ENCODE data around the gene KCNT2.

The KCNT2 gene

DNA sequence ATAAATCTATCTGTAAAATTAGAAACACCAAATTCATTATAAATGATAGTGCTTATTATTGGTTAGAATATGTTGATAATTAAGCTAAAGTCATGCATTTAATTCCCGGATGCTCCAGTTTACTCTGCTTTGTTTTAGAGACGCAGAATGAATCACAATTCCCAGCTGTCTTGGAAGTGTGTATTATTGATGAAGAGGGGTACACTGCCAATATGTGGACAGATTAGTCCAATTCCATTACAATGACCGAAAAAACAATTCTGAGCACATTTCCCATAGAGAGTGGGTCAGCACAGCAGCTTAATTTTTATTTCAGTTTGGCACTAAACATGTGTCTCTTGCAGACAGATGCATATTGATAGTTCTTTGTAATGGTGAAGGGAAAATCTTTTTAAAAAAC, 146.7 kb downstream of the KCNT2 start:
- H3K4me1 ChIP-seq (ENCODE audit: low read length) = no peaks in the 10 kb centered on the region
- no peak overlapping the region for H3K4me3 ChIP-seq (ENCODE audit: low read length)
- H3K4me2 ChIP-seq (ENCODE audit: low read length) = no peak overlapping the region
- H3K9me3 ChIP-seq (ENCODE audit: insufficient read depth, low read length) = no peaks in the 10 kb centered on the region
- H3K79me2 ChIP-seq (ENCODE audit: low read length) = no peaks in the 10 kb centered on the region
- H3K36me3 ChIP-seq (replicated peaks; ENCODE audit: low read depth, low read length) = no peaks in the 10 kb centered on the region
- no peak overlapping the region for H3K9ac ChIP-seq (ENCODE audit: low read length)
- no peaks in the 10 kb centered on the region for H3K27me3 ChIP-seq (ENCODE audit: low read depth, low read length)
- H2AFZ ChIP-seq (ENCODE audit: low read depth, low read length) = no peak overlapping the region
- no peak overlapping the region for H3K27ac ChIP-seq (ENCODE audit: low read length)
- TF ChIP-seq EZH2phosphoT487 (IDR thresholded peaks at IDR 0.05; ENCODE audit: low read depth) = no peak
- TF ChIP-seq, protein P1, sequence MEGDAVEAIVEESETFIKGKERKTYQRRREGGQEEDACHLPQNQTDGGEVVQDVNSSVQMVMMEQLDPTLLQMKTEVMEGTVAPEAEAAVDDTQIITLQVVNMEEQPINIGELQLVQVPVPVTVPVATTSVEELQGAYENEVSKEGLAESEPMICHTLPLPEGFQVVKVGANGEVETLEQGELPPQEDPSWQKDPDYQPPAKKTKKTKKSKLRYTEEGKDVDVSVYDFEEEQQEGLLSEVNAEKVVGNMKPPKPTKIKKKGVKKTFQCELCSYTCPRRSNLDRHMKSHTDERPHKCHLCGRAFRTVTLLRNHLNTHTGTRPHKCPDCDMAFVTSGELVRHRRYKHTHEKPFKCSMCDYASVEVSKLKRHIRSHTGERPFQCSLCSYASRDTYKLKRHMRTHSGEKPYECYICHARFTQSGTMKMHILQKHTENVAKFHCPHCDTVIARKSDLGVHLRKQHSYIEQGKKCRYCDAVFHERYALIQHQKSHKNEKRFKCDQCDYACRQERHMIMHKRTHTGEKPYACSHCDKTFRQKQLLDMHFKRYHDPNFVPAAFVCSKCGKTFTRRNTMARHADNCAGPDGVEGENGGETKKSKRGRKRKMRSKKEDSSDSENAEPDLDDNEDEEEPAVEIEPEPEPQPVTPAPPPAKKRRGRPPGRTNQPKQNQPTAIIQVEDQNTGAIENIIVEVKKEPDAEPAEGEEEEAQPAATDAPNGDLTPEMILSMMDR (IDR thresholded peaks at IDR 0.05; ENCODE audit: low read depth, low read length) = no peak
- no peaks in the 10 kb centered on the region for H4K20me1 ChIP-seq (ENCODE audit: insufficient read depth, low read length)

DNA sequence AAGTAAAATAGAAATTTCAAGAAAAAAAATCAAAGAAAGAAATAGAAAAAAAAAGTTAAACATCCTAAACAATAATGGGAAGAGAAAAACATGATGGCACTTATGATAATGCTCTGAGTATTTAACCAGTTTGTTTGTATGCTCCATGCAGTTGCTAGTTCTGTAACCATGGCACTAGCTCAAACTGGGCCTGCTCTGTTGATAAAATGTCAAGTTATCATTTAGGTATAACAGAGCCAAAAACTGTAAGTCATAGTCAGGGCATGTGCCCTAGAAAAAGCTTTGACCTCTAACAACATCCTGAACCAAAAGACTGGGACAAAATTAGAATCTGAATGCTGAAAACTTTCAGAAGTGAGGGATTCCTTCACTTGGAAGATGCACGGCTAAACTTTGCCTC, 148.9 kb downstream of the KCNT2 start:
- Histone ChIP-seq H2AFZ (ENCODE audit: low read depth, low read length) (no peak overlapping the region), H3K4me3 (ENCODE audit: low read length) (no peak overlapping the region), H3K4me1 (ENCODE audit: low read length) (no peaks in the 10 kb centered on the region), H3K9ac (ENCODE audit: low read length) (no peak overlapping the region), H3K27me3 (ENCODE audit: low read depth, low read length) (no peaks in the 10 kb centered on the region), H3K9me3 (ENCODE audit: insufficient read depth, low read length) (no peaks in the 10 kb centered on the region), H3K27ac (ENCODE audit: low read length) (no peak overlapping the region), H4K20me1 (ENCODE audit: insufficient read depth, low read length) (no peaks in the 10 kb centered on the region), H3K36me3 (replicated peaks; ENCODE audit: low read depth, low read length) (no peaks in the 10 kb centered on the region), H3K79me2 (ENCODE audit: low read length) (no peaks in the 10 kb centered on the region), H3K4me2 (ENCODE audit: low read length) (no peak overlapping the region)
- no peak for TF ChIP-seq EZH2phosphoT487 (IDR thresholded peaks at IDR 0.05; ENCODE audit: low read depth)
- TF ChIP-seq, protein P1 (IDR thresholded peaks at IDR 0.05; ENCODE audit: low read depth, low read length) = no peak

DNA sequence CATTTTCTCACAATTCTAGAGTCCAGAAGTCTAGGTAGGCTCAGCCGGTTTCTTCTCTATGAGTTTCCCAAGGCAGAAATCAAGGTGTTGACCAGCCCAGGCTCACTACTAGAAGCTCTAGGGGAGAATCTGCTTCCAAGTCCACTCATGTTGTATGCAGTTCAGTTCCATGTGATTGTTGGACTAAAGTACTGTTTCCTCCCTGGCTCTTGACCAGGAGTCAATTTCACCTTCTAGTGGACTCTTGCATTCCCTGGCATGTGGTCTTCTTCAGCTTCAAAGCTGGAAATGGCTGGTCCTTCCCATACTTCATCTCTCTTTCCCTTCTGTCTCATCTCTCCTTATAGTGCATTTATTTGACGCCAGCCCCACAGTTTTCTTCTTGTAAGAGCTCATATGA, 153.4 kb downstream of the KCNT2 start:
- no peak for TF ChIP-seq EZH2phosphoT487 (IDR thresholded peaks at IDR 0.05; ENCODE audit: low read depth)
- TF ChIP-seq, protein P1 (IDR thresholded peaks at IDR 0.05; ENCODE audit: low read depth, low read length) = no peak
- Histone ChIP-seq H3K9ac (ENCODE audit: low read length) (no peak overlapping the region), H3K27ac (ENCODE audit: low read length) (no peak overlapping the region), H3K79me2 (ENCODE audit: low read length) (no peaks in the 10 kb centered on the region), H3K4me3 (ENCODE audit: low read length) (no peak overlapping the region), H3K36me3 (replicated peaks; ENCODE audit: low read depth, low read length) (no peaks in the 10 kb centered on the region), H3K4me2 (ENCODE audit: low read length) (no peak overlapping the region), H4K20me1 (ENCODE audit: insufficient read depth, low read length) (no peaks in the 10 kb centered on the region), H2AFZ (ENCODE audit: low read depth, low read length) (no peak overlapping the region), H3K4me1 (ENCODE audit: low read length) (no peaks in the 10 kb centered on the region), H3K9me3 (ENCODE audit: insufficient read depth, low read length) (no peaks in the 10 kb centered on the region), H3K27me3 (ENCODE audit: low read depth, low read length) (no peaks in the 10 kb centered on the region)

DNA sequence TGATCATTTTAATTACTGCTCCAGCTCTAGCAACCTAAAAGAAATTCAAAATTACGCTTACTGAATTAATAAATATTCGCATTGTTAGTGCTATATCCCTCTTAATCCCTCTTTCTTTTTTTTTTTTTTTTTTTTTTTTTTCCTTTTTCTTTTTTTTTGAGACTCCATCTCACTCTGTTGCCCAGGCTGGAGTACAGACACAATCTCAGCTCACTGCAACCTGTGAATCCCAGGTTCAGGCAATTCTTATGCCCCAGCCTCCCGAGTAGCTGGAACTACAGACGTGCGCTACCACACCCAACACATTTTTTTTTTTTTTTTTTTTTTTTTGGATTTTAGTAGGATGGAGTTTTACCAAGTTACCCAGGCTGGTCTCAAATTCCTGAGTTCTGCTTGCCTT, 157.1 kb downstream of the KCNT2 start:
- Histone ChIP-seq H3K27ac (ENCODE audit: low read length) (no peak overlapping the region), H3K4me1 (ENCODE audit: low read length) (no peaks in the 10 kb centered on the region), H3K9ac (ENCODE audit: low read length) (no peak overlapping the region), H3K9me3 (ENCODE audit: insufficient read depth, low read length) (no peaks in the 10 kb centered on the region), H3K79me2 (ENCODE audit: low read length) (no peaks in the 10 kb centered on the region), H4K20me1 (ENCODE audit: insufficient read depth, low read length) (no peaks in the 10 kb centered on the region), H2AFZ (ENCODE audit: low read depth, low read length) (no peak overlapping the region), H3K4me2 (ENCODE audit: low read length) (no peak overlapping the region), H3K36me3 (replicated peaks; ENCODE audit: low read depth, low read length) (no peaks in the 10 kb centered on the region), H3K27me3 (ENCODE audit: low read depth, low read length) (no peaks in the 10 kb centered on the region), H3K4me3 (ENCODE audit: low read length) (no peak overlapping the region)
- no peak for TF ChIP-seq EZH2phosphoT487 (IDR thresholded peaks at IDR 0.05; ENCODE audit: low read depth)
- TF ChIP-seq, protein P1 (IDR thresholded peaks at IDR 0.05; ENCODE audit: low read depth, low read length) = no peak

All from OCI-LY3 (cell line).